ENCODE results near the gene MIS12. TPM values are rescaled to one million over a fixed set of nuclear protein-coding genes. Genes with fewer than 3 reads are reported as not detected.

Gene MIS12
- total RNA-seq, 1 donor from 2014 or later = 18.2 TPM

GRCh38 chr17:5500247-5500588, 13.9 kb downstream of the MIS12 start:
- DNase-seq = no peak

- DNase-seq = peak; percentile 88
Measured at GRCh38 chr17:5500589-5501391, 14.4 kb downstream of the MIS12 start.

GRCh38 chr17:5501685-5502084, 15.3 kb downstream of the MIS12 start:
- DNase-seq = no peak

GRCh38 chr17:5502552-5502951, 16.2 kb downstream of the MIS12 start:
- no peak for DNase-seq

GRCh38 chr17:5506307-5506706, 19.9 kb downstream of the MIS12 start:
- DNase-seq = no peak

GRCh38 chr17:5508810-5509209, 22.4 kb downstream of the MIS12 start:
- no peak for DNase-seq

- DNase-seq = no peak
Measured at GRCh38 chr17:5509482-5509881, 23.1 kb downstream of the MIS12 start.

- DNase-seq = no peak
Measured at GRCh38 chr17:5510771-5511170, 24.4 kb downstream of the MIS12 start.

- DNase-seq = no peak
Measured at GRCh38 chr17:5511401-5512225, 25.2 kb downstream of the MIS12 start.

- no peak for DNase-seq
Measured at GRCh38 chr17:5513628-5514027, 27.3 kb downstream of the MIS12 start.

- DNase-seq = no peak
Measured at GRCh38 chr17:5514976-5515375, 28.6 kb downstream of the MIS12 start.

GRCh38 chr17:5516060-5516792, 29.9 kb downstream of the MIS12 start:
- no peak for DNase-seq

GRCh38 chr17:5522476-5522875, 36.1 kb downstream of the MIS12 start:
- no peak for DNase-seq

- DNase-seq = no peak
Measured at GRCh38 chr17:5523249-5523648, 36.9 kb downstream of the MIS12 start.

- DNase-seq = peak; percentile 78
Measured at GRCh38 chr17:5526821-5527598, 40.6 kb downstream of the MIS12 start.

- no peak for DNase-seq
Measured at GRCh38 chr17:5527601-5528250, 41.4 kb downstream of the MIS12 start.

- DNase-seq = no peak
Measured at GRCh38 chr17:5530265-5531084, 44.1 kb downstream of the MIS12 start.

GRCh38 chr17:5531085-5531418, 44.7 kb downstream of the MIS12 start:
- DNase-seq = no peak

- no peak for DNase-seq
Measured at GRCh38 chr17:5532581-5532980, 46.2 kb downstream of the MIS12 start.

GRCh38 chr17:5533486-5534315, 47.3 kb downstream of the MIS12 start:
- no peak for DNase-seq
